GM12872 (cell line): Measurements from ENCODE around the gene ZNF532.

ENCODE experiments used
- TF ChIP-seq, protein P1 (sequence below): IDR thresholded peaks from 3 replicates; pipeline ENCODE4 v1.5.1; 2011; ENCODE audit warnings: low read depth, mild to moderate bottlenecking, low read length, moderate library complexity; ENCODE audit not compliant: insufficient read depth

Gene ZNF532

DNA sequence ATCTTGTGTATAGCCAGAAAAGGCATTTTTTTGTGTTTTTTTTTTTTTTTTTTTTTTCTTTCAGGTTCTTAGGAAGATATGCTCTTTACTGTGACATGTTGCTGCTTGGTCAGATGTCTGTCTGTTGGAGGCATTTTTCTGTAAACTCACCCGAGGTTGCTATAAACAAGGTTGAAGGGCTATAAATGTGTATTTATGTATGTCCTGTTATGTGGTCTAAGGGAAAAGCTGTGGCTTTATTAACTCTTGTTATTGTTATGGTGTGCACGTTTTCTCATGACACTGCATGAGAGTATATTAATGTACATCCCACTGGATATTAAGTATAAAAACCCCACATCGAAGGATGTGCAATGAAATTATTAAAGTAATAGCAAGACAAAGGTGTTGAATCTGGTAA is 102.0 kb downstream of the ZNF532 start:
- TF ChIP-seq, protein P1, sequence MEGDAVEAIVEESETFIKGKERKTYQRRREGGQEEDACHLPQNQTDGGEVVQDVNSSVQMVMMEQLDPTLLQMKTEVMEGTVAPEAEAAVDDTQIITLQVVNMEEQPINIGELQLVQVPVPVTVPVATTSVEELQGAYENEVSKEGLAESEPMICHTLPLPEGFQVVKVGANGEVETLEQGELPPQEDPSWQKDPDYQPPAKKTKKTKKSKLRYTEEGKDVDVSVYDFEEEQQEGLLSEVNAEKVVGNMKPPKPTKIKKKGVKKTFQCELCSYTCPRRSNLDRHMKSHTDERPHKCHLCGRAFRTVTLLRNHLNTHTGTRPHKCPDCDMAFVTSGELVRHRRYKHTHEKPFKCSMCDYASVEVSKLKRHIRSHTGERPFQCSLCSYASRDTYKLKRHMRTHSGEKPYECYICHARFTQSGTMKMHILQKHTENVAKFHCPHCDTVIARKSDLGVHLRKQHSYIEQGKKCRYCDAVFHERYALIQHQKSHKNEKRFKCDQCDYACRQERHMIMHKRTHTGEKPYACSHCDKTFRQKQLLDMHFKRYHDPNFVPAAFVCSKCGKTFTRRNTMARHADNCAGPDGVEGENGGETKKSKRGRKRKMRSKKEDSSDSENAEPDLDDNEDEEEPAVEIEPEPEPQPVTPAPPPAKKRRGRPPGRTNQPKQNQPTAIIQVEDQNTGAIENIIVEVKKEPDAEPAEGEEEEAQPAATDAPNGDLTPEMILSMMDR = no peak

DNA sequence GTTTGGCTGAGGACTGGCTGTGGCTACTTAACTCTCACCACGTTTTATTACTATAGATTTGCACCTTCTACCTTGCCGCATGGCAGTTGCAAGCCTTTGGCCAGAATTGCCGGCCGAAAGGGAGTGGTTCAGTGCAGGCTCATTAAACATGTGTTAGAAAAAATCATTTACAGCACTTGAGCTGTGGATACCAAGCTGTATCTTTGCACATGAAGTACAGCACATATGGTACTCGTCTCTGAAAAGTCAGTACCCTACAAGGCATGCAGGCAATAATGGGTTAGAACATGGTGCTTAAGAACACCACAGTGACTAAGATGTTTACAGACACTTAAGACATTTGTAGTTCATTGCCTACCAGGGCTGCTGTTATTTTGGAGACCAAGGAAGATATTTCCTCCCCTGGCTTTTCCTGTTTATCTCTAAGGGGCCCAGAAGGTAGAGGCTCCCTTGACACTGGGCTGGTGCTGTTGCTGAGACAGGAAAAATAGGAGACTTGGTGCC is 103.1 kb downstream of the ZNF532 start:
- TF ChIP-seq, protein P1 = no peak

DNA sequence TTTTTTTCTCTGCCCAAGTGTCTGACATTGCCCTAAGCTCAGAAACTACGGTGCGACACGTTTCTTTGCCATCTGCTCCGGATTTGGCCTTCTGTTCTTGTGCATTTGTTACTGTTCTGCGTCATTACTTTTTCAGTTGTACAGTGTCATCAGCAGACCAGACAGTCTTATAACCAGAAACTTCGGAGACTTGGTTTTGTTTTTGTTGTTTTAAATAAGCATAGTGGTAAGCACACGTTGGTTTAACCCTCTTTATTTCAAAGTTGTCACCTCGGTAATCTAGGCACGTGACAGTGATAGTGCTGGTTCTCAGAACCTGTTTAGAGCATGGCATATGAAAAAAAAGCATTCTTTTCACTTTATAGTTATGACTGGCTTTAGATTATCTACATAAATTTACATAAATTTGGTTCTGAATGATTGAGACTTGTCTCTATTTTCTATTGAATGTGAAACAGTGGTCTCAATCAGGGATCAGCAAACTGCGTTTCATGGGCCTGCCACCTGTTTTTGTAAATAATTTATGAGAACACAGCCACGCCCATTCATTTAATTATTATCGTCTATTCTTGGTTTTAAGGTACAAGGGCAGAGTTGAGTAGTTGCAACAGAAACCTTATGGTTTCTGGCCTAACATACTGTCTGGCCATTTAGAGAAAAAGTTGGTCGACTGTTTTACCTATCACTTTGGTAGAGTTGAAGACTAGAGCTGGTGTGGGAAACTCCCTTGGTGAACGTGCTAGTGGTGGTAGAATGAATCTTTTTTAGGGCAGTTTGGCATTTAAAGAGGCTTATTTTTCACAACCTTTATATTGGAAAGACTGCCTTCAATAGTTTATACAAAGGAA is 106.5 kb downstream of the ZNF532 start:
- TF ChIP-seq, protein P1 = no peak

DNA sequence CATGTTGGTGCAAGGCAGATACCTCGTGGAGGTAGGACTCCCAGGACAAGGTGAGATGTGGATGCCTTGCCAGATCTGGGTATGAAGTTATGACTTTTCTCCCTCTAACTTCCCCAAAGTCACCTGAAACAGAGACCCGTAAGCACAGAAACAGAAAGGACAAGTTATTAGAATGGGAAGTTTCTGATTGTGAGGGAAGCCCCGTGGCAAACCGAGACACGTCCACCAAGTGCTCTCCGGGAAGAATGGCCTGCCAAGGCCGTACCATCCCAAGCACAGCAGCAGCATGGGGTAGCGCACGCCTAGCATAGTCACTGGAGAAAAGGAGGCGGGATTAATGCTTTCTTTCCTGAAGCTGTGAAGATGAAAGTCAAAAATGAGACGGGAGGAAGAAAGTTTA is 110.6 kb downstream of the ZNF532 start:
- TF ChIP-seq, protein P1 = no peak

DNA sequence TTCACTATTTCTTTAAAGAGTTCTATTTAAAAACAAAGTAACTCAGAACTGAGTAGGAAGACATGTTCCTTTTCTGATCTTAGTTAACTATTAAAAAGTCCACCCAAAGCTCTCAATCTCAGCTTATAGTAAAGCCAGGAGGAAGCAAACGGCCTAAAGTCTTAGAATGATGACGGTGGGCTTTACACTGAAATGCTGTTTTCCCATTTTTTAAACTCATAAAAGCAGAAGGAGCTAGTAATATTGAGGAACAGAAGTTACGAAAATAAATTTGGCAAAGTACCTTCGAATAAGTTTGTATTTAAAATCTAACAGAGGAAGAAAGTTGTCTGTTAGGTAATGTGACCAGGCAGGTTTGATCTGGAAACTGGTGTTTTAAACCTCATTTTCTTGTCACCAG is 111.1 kb downstream of the ZNF532 start:
- TF ChIP-seq, protein P1 = no peak

DNA sequence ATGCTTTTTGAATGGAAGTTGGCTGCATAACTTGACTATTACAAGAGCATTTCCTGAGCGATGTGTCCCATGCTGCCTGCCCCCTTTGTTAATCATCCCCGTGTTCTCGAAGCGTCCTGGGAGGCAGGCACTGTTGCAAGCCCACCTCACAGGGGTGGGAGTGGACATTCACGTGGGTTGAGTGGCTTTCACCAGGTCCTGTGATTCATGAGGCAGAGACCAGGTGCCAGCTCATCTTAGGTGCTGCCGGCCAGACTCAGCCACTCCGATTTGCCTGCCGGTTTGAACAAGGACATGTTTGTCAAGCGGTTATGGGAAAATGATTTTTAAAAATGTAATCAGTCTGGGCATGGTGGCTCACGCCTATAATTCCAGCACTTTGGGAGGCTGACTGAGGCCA is 112.5 kb downstream of the ZNF532 start:
- TF ChIP-seq, protein P1 = no peak

DNA sequence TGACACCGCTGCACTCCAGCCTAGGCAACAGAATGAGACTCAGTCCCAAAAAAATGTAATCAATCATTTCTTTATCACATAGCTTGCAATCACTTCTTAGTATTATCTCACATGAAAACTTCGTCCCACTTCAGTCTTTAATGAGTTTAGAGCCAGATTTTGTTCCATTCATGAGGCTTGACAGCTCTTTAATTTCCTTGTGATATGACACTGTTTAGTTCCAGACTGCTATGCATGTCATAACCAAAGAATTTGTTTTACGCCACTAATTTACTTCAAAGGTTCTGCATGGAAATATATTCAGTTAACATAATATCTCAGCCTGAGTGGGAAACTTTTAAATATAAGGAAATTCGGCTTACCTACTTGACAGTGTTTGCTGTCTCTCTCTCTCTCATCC is 113.1 kb downstream of the ZNF532 start:
- TF ChIP-seq, protein P1 = no peak
